Amygdala (tissue), 56 donors: ENCODE data around the gene MALL.
"Not testable (repeated sequence)": the region's sequence is repeated elsewhere in the genome, so short reads cannot be mapped to it uniquely, and the experiment has no call there.

Source experiments
- DNase-seq, 56 donors: peaks; one replicate each; lab custom pipeline; 2025; lab: John Stamatoyannopoulos, UW

MALL gene

GRCh38 chr2:110100480-110100879 is 15.1 kb downstream of the MALL start:
- DNase-seq = no peak

- DNase-seq = no peak
These were observed 16.0 kb downstream of the MALL start for GRCh38 chr2:110099471-110100225.

GRCh38 chr2:110099038-110099425 is 16.6 kb downstream of the MALL start:
- DNase-seq = no peak

GRCh38 chr2:110097506-110098220 is 18.0 kb downstream of the MALL start:
- DNase-seq = no peak

GRCh38 chr2:110095994-110096633 is 19.5 kb downstream of the MALL start:
- no peak for DNase-seq

GRCh38 chr2:110094884-110095534 is 20.6 kb downstream of the MALL start:
- not testable (repeated sequence) for DNase-seq

- not testable (repeated sequence) for DNase-seq
These were observed 21.7 kb downstream of the MALL start for GRCh38 chr2:110093924-110094323.

GRCh38 chr2:110090164-110090563 is 25.5 kb downstream of the MALL start:
- DNase-seq = not testable (repeated sequence)

- not testable (repeated sequence) for DNase-seq
These were observed 31.9 kb downstream of the MALL start for GRCh38 chr2:110083757-110084156.

- DNase-seq = not testable (repeated sequence)
These were observed 32.5 kb downstream of the MALL start for GRCh38 chr2:110083162-110083561.

GRCh38 chr2:110078104-110078503 is 37.5 kb downstream of the MALL start:
- DNase-seq = not testable (repeated sequence)

- not testable (repeated sequence) for DNase-seq
These were observed 39.7 kb downstream of the MALL start for GRCh38 chr2:110075896-110076295.

GRCh38 chr2:110069869-110070268 is 45.8 kb downstream of the MALL start:
- DNase-seq = not testable (repeated sequence)

GRCh38 chr2:110068153-110068552 is 47.5 kb downstream of the MALL start:
- DNase-seq = not testable (repeated sequence)

- not testable (repeated sequence) for DNase-seq
These were observed 53.3 kb downstream of the MALL start for GRCh38 chr2:110062332-110062731.

GRCh38 chr2:110060550-110060949 is 55.1 kb downstream of the MALL start:
- not testable (repeated sequence) for DNase-seq

- DNase-seq = not testable (repeated sequence)
These were observed 55.8 kb downstream of the MALL start for GRCh38 chr2:110059694-110060358.

- DNase-seq = not testable (repeated sequence)
These were observed 56.5 kb downstream of the MALL start for GRCh38 chr2:110059009-110059693.

GRCh38 chr2:110058034-110058433 is 57.6 kb downstream of the MALL start:
- DNase-seq = not testable (repeated sequence)
